Retinal pigment epithelial cell (primary cell): ENCODE data around the gene BRIP1.
"Not testable (repeated sequence)": the region's sequence is repeated elsewhere in the genome, so short reads cannot be mapped to it uniquely, and the experiment has no call there.

Source experiments
- DNase-seq: peaks from one replicate; pipeline ENCODE4 v3.0.0-alpha.2; 2010; ENCODE audit warnings: low read depth
- H3K4me3 ChIP-seq: 2 replicates; pipeline ENCODE4 v1.5.1; 2011; ENCODE audit warnings: mild to moderate bottlenecking, low read length, control low read depth, moderate library complexity
- CTCF ChIP-seq: conservative IDR thresholded peaks from 2 replicates; pipeline ENCODE4 v1.5.1; 2011; ENCODE audit warnings: low read depth, low read length, control low read depth, inconsistent platforms

The BRIP1 gene

GRCh38 chr17:61775364-61775763 is 88.0 kb downstream of the BRIP1 start:
- DNase-seq: no peak
- H3K4me3 ChIP-seq: no peak overlapping the region
- no peak for TF ChIP-seq CTCF

GRCh38 chr17:61774724-61775123 is 88.6 kb downstream of the BRIP1 start:
- no peak for DNase-seq
- TF ChIP-seq CTCF: no peak
- H3K4me3 ChIP-seq: no peak overlapping the region

- DNase-seq, H3K4me3 ChIP-seq: not testable (repeated sequence)
Measured at GRCh38 chr17:61774087-61774486, 89.2 kb downstream of the BRIP1 start.

- TF ChIP-seq CTCF: no peak
- H3K4me3 ChIP-seq: no peak overlapping the region
- no peak for DNase-seq
Measured at GRCh38 chr17:61770752-61771533, 92.4 kb downstream of the BRIP1 start.

GRCh38 chr17:61770043-61770442 is 93.3 kb downstream of the BRIP1 start:
- no peak for TF ChIP-seq CTCF
- no peak overlapping the region for H3K4me3 ChIP-seq
- no peak for DNase-seq

GRCh38 chr17:61768405-61768804 is 94.9 kb downstream of the BRIP1 start:
- DNase-seq: no peak
- H3K4me3 ChIP-seq: no peak overlapping the region
- no peak for TF ChIP-seq CTCF

GRCh38 chr17:61766520-61766919 is 96.8 kb downstream of the BRIP1 start:
- DNase-seq: no peak
- TF ChIP-seq CTCF: no peak
- no peak overlapping the region for H3K4me3 ChIP-seq
